Natural killer cell treated with Interleukin-12 subunit alpha and Interleukin-12 subunit beta and Interleukin-15 and Interleukin-18, amount 100 ng/mL, for 72 hours (primary cell): Measurements from ENCODE around the gene IFT80. TPM values are rescaled to one million over a fixed set of nuclear protein-coding genes. Genes with fewer than 3 reads are reported as not detected.

Experiments used
- ATAC-seq, 2 donors: fragments of 150-1000 bp; cut with Tn5 transposase in 1 of 2; sonication (Bioruptor Pico), chemical (Tn5 transposase) in 1 of 2; 2 replicates each; pipeline ENCODE4 v1.10.0; 2021
- DNase-seq: peaks from one replicate; pipeline ENCODE4 v3.0.0; 2022; ENCODE audit warnings: low spot score
- H3K27ac Mint-ChIP-seq, 2 donors: 1 replicate in 1 of 2; 2 replicates in 1 of 2; pipeline ENCODE4 v1.8.0; 2022; ENCODE audit warnings: mixed read lengths in 2 of 2, mild to moderate bottlenecking in 1 of 2, moderate library complexity in 1 of 2
- H3K27me3 Mint-ChIP-seq, 2 donors: 1 replicate in 1 of 2; 2 replicates in 1 of 2; pipeline ENCODE4 v1.8.0; 2022; ENCODE audit warnings: mixed read lengths in 2 of 2
- H3K36me3 Mint-ChIP-seq: one replicate; pipeline ENCODE4 v1.8.0; 2022; ENCODE audit warnings: mixed read lengths
- H3K4me1 Mint-ChIP-seq, 2 donors: 1 replicate in 1 of 2; 2 replicates in 1 of 2; pipeline ENCODE4 v1.8.0; 2022; ENCODE audit warnings: low read depth in 2 of 2, mixed read lengths in 2 of 2, mild to moderate bottlenecking in 1 of 2
- H3K4me3 Mint-ChIP-seq: one replicate; pipeline ENCODE4 v1.8.0; 2022; ENCODE audit warnings: mixed read lengths
- H3K9me3 Mint-ChIP-seq: 2 replicates; pipeline ENCODE4 v1.8.0; 2022; ENCODE audit warnings: mixed read lengths
- total RNA-seq, 2 donors: library from RNA; stranded (reverse); gene quantifications; one replicate each; pipeline ENCODE4 v1.2.3, GENCODE V29; 2022

The IFT80 gene
- total RNA-seq, 2 donors from 2014 or later: 15.7 to 25.7 TPM

DNA sequence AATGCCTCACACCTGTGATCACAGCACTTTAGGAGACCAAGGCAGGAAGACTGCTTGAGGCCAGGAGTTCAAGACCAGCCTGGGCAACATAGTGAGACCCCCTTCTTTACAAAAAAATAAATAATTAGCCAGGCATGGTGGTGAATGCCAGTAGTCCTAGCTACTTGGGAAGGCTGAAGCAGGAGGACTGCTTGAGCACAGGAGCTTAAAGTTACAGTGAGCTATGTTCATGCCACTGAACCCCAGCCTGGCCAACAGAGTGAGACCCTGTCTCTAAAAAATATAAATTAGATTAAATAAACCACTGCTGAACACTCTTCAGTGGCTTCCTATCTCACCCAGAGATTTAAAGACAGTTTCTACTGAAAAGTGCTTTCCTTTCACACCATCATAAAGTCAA, 6.2 kb downstream of the IFT80 start:
- H3K27me3 Mint-ChIP-seq: no peaks in the 10 kb centered on the region
- ATAC-seq: no peak
- no peaks in the 10 kb centered on the region for H3K36me3 Mint-ChIP-seq
- no peaks in the 10 kb centered on the region for H3K9me3 Mint-ChIP-seq
- DNase-seq: no peak
- no peaks in the 10 kb centered on the region for H3K4me1 Mint-ChIP-seq
- H3K27ac Mint-ChIP-seq: no peak overlapping the region
- no peak overlapping the region for H3K4me3 Mint-ChIP-seq

GRCh38 chr3:160390565-160391138, 8.4 kb downstream of the IFT80 start:
- H3K36me3 Mint-ChIP-seq: no peaks in the 10 kb centered on the region
- DNase-seq (no peak), ATAC-seq (no peak)
- no peak overlapping the region for H3K27ac Mint-ChIP-seq
- H3K9me3 Mint-ChIP-seq: no peaks in the 10 kb centered on the region
- H3K4me3 Mint-ChIP-seq: no peak overlapping the region
- no peaks in the 10 kb centered on the region for H3K27me3 Mint-ChIP-seq
- H3K4me1 Mint-ChIP-seq: no peaks in the 10 kb centered on the region

- H3K4me3 Mint-ChIP-seq: no peak overlapping the region
- no peaks in the 10 kb centered on the region for H3K36me3 Mint-ChIP-seq
- ATAC-seq: no peak
- H3K27me3 Mint-ChIP-seq: no peaks in the 10 kb centered on the region
- DNase-seq: no peak
- no peaks in the 10 kb centered on the region for H3K9me3 Mint-ChIP-seq
- H3K27ac Mint-ChIP-seq: no peak overlapping the region
- H3K4me1 Mint-ChIP-seq: no peaks in the 10 kb centered on the region
Measured at GRCh38 chr3:160384639-160385318, 14.2 kb downstream of the IFT80 start.

DNA sequence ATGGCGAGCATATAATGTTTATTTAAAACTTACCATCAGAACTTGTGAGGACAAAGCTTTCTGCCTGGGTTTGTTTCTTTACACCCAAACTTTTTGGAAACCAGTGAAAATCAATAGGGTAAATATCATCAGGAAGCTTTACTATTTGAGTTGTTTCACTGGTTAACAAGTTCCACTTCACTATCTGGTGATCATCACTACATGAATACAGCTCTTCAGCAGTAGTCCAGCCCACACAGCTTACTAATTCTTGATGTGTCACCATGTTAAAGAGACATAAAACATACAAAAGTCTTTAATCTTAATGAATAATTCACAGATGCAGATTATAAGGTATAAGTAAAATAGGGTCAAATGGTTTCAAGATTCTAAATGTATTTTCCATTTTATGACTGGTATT, 17.6 kb downstream of the IFT80 start:
- Mint-ChIP-seq H3K9me3 (no peaks in the 10 kb centered on the region), H3K4me1 (no peaks in the 10 kb centered on the region), H3K4me3 (no peak overlapping the region), H3K27ac (no peak overlapping the region), H3K27me3 (no peaks in the 10 kb centered on the region), H3K36me3 (no peaks in the 10 kb centered on the region)
- no peak for DNase-seq
- no peak for ATAC-seq

GRCh38 chr3:160379628-160380214, 19.3 kb downstream of the IFT80 start:
- no peak for ATAC-seq
- H3K27ac Mint-ChIP-seq: no peak overlapping the region
- H3K9me3 Mint-ChIP-seq: no peaks in the 10 kb centered on the region
- DNase-seq: no peak
- no peaks in the 10 kb centered on the region for H3K4me1 Mint-ChIP-seq
- no peaks in the 10 kb centered on the region for H3K36me3 Mint-ChIP-seq
- no peaks in the 10 kb centered on the region for H3K27me3 Mint-ChIP-seq
- H3K4me3 Mint-ChIP-seq: no peak overlapping the region

- Mint-ChIP-seq H3K36me3 (peaks cover 7% of the 10 kb centered on the region), H3K4me1 (no peaks in the 10 kb centered on the region), H3K27ac (no peak overlapping the region), H3K27me3 (no peaks in the 10 kb centered on the region), H3K4me3 (no peak overlapping the region), H3K9me3 (no peaks in the 10 kb centered on the region)
- DNase-seq: no peak
- no peak for ATAC-seq
Measured at GRCh38 chr3:160378331-160379109, 20.5 kb downstream of the IFT80 start.

GRCh38 chr3:160376681-160377080, 22.3 kb downstream of the IFT80 start:
- ATAC-seq (no peak), DNase-seq (no peak)
- peaks cover 7% of the 10 kb centered on the region for H3K36me3 Mint-ChIP-seq
- H3K4me1 Mint-ChIP-seq: no peaks in the 10 kb centered on the region
- H3K27me3 Mint-ChIP-seq: no peaks in the 10 kb centered on the region
- H3K9me3 Mint-ChIP-seq: no peaks in the 10 kb centered on the region
- H3K27ac Mint-ChIP-seq: no peak overlapping the region
- no peak overlapping the region for H3K4me3 Mint-ChIP-seq

GRCh38 chr3:160374925-160375324, 24.1 kb downstream of the IFT80 start:
- H3K27me3 Mint-ChIP-seq: no peaks in the 10 kb centered on the region
- H3K36me3 Mint-ChIP-seq: peaks cover 12% of the 10 kb centered on the region
- no peak overlapping the region for H3K27ac Mint-ChIP-seq
- no peaks in the 10 kb centered on the region for H3K4me1 Mint-ChIP-seq
- ATAC-seq (no peak), DNase-seq (no peak)
- no peak overlapping the region for H3K4me3 Mint-ChIP-seq
- no peaks in the 10 kb centered on the region for H3K9me3 Mint-ChIP-seq

- DNase-seq: no peak
- Mint-ChIP-seq H3K4me3 (no peak overlapping the region), H3K27me3 (no peaks in the 10 kb centered on the region), H3K9me3 (no peaks in the 10 kb centered on the region), H3K27ac (no peak overlapping the region), H3K4me1 (no peaks in the 10 kb centered on the region), H3K36me3 (peaks cover 12% of the 10 kb centered on the region)
- no peak for ATAC-seq
Measured at GRCh38 chr3:160374472-160374871, 24.6 kb downstream of the IFT80 start.

- ATAC-seq (no peak), DNase-seq (no peak)
- Mint-ChIP-seq H3K9me3 (no peaks in the 10 kb centered on the region), H3K27me3 (no peaks in the 10 kb centered on the region), H3K36me3 (peaks cover 12% of the 10 kb centered on the region), H3K4me1 (no peaks in the 10 kb centered on the region), H3K4me3 (no peak overlapping the region), H3K27ac (no peak overlapping the region)
Measured at GRCh38 chr3:160373655-160374054, 25.4 kb downstream of the IFT80 start.

- ATAC-seq (no peak), DNase-seq (no peak)
- no peak overlapping the region for H3K27ac Mint-ChIP-seq
- H3K4me1 Mint-ChIP-seq: no peaks in the 10 kb centered on the region
- no peaks in the 10 kb centered on the region for H3K9me3 Mint-ChIP-seq
- H3K4me3 Mint-ChIP-seq: no peak overlapping the region
- H3K27me3 Mint-ChIP-seq: no peaks in the 10 kb centered on the region
- peaks cover 12% of the 10 kb centered on the region for H3K36me3 Mint-ChIP-seq
Measured at GRCh38 chr3:160372780-160373179, 26.2 kb downstream of the IFT80 start.

GRCh38 chr3:160370987-160371857, 27.8 kb downstream of the IFT80 start:
- ATAC-seq: no peak
- Mint-ChIP-seq H3K4me1 (no peaks in the 10 kb centered on the region), H3K4me3 (no peak overlapping the region), H3K27ac (no peak overlapping the region), H3K9me3 (no peaks in the 10 kb centered on the region), H3K27me3 (no peaks in the 10 kb centered on the region), H3K36me3 (peaks cover 12% of the 10 kb centered on the region)
- no peak for DNase-seq

- Mint-ChIP-seq H3K27me3 (no peaks in the 10 kb centered on the region), H3K4me1 (no peaks in the 10 kb centered on the region), H3K4me3 (no peak overlapping the region), H3K9me3 (no peaks in the 10 kb centered on the region), H3K27ac (no peak overlapping the region), H3K36me3 (peaks cover 12% of the 10 kb centered on the region)
- ATAC-seq: no peak
- no peak for DNase-seq
Measured at GRCh38 chr3:160369784-160370183, 29.2 kb downstream of the IFT80 start.
